Muscle layer of colon (tissue), 2 donors: Measurements from ENCODE around the gene NOS3.
"Not testable (repeated sequence)": the region's sequence is repeated elsewhere in the genome, so short reads cannot be mapped to it uniquely, and the experiment has no call there.

Experiments
- H3K27ac ChIP-seq: one replicate; pipeline ENCODE4 v1.7.0; 2013; ENCODE audit warnings: low read depth, mild to moderate bottlenecking, low read length, moderate library complexity
- H3K27me3 ChIP-seq, 2 donors: one replicate each; pipeline ENCODE4 v1.7.0; 2013; ENCODE audit warnings: low read length in 2 of 2, mild to moderate bottlenecking in 2 of 2; ENCODE audit not compliant: insufficient read depth in 2 of 2, control insufficient read depth in 1 of 2
- H3K36me3 ChIP-seq: one replicate; pipeline ENCODE4 v1.7.0; 2013; ENCODE audit warnings: mild to moderate bottlenecking, low read length; ENCODE audit not compliant: insufficient read depth
- H3K4me1 ChIP-seq: one replicate; pipeline ENCODE4 v1.7.0; 2013; ENCODE audit warnings: mild to moderate bottlenecking, low read length; ENCODE audit not compliant: insufficient read depth
- H3K4me3 ChIP-seq, 2 donors: one replicate each; pipeline ENCODE4 v1.7.0; 2013; ENCODE audit warnings: low read length in 2 of 2, low read depth in 1 of 2, mild to moderate bottlenecking in 1 of 2, moderate library complexity in 1 of 2
- H3K9ac ChIP-seq: one replicate; pipeline ENCODE4 v1.7.0; 2013; ENCODE audit warnings: low read length
- H3K9me3 ChIP-seq: one replicate; pipeline ENCODE4 v1.7.0; 2013; ENCODE audit warnings: mild to moderate bottlenecking, low read length
- donor health status: abdominal sarcoma.
- donor health status: Adenocarcinoma of cecum.

The NOS3 gene

DNA sequence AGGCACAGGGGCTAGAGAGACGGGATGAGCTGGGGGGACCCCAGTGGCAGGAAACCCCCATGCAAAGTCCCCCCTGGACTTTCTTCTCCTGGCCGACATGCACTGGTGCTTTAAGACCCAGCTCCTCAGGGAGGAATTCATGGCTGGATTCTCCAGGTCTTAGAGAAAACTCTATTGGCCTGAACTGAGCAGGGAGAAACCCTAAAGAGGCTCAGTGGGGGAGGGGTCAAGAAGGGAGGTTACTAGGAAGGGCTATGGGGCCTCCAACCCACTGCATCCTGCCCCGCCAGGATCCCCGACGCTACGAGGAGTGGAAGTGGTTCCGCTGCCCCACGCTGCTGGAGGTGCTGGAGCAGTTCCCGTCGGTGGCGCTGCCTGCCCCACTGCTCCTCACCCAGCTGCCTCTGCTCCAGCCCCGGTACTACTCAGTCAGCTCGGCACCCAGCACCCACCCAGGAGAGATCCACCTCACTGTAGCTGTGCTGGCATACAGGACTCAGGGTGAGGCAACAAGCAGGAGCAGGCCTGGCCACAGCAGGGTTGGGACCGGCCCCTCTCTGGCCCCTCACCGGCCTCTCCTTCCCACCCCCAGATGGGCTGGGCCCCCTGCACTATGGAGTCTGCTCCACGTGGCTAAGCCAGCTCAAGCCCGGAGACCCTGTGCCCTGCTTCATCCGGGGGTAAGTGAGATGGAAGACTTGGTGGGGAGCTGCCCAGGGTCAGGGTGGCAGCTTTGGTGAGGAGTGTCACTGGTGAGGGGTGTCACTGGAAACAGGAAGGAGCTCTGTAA is 19.7 kb downstream of the NOS3 start:
- Histone ChIP-seq H3K27me3 (peaks cover 18 to 45% of the 10 kb centered on the region in 2 donors), H3K27ac (no peak overlapping the region), H3K9ac (no peak overlapping the region), H3K4me1 (no peaks in the 10 kb centered on the region), H3K36me3 (no peaks in the 10 kb centered on the region), H3K4me3 (no peak overlapping the region), H3K9me3 (no peaks in the 10 kb centered on the region)

DNA sequence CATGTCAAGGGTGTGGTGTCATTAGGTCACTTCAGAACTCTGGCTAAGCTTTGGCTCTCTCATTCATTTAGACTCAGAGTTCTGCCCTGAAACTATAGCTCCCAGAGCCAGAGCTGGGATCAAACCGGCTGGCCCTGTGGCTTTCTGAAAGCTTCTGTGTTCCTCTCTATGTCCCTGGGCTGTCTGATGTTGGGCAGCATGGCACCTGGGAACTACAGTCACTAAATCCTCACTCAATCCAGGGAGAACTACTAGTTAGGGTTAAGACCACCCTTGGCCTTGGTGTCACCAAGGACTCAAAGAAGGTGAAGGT is 20.2 kb downstream of the NOS3 start:
- H3K27me3 ChIP-seq: peaks cover 18 to 50% of the 10 kb centered on the region in 2 donors
- no peak overlapping the region for H3K4me3 ChIP-seq
- no peak overlapping the region for H3K27ac ChIP-seq

DNA sequence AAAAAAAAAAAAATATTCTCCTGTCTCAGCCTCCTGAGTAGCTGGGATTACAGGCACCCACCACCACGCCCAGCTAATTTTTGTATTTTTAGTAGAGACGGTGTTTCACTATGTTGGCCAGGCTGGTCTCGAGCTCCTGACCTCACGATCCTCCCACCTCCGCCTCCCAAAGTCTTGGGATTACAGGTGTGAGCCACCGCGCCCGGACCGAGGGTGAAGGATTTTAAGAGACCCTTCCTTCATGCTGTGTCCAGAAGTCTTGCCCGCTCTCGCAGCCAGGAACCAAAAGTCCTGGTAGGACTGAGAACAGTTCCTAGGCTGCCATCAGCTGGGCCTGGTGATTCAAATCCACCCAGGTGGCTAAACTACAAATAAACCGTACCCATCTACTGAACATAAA is 20.8 kb downstream of the NOS3 start:
- not testable (repeated sequence) for H3K27ac ChIP-seq, H3K9me3 ChIP-seq, H3K9ac ChIP-seq, H3K4me3 ChIP-seq, H3K36me3 ChIP-seq, H3K4me1 ChIP-seq
- H3K27me3 ChIP-seq: peaks cover 18 to 56% of the 10 kb centered on the region in 2 donors

More for the DNA sequence above, 20.2 kb downstream of the NOS3 start:
- no peak overlapping the region for H3K9ac ChIP-seq
- H3K4me1 ChIP-seq: no peaks in the 10 kb centered on the region
- no peaks in the 10 kb centered on the region for H3K9me3 ChIP-seq
- no peaks in the 10 kb centered on the region for H3K36me3 ChIP-seq

DNA sequence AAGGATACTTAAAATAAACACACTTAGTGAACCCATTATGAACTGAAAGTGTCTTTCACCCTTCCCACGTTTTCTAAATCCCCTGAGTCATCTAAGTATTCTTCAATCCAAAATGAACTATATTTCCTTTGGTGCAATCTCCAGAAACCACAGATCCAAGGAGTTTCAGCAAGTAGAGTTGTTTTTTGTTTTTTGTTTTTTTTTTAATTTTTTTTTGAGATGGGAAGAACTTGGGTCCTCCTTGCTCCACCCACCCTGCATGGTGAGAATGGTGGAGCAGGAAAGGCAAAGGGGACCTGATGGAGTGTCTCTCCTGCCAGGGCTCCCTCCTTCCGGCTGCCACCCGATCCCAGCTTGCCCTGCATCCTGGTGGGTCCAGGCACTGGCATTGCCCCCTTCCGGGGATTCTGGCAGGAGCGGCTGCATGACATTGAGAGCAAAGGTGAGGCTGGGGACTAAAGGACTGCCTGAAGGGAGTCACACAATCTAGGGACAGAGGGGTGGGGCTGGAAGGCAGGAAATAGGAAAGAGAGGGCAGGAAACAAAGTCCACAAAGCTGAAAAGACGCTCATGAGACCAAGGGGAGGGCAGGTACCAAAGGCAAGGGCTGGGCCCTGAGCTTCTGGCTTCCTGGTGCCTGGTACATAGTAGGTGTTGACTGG is 21.3 kb downstream of the NOS3 start:
- H3K9ac ChIP-seq: no peak overlapping the region
- H3K4me3 ChIP-seq: no peak overlapping the region
- no peaks in the 10 kb centered on the region for H3K4me1 ChIP-seq
- no peaks in the 10 kb centered on the region for H3K9me3 ChIP-seq
- H3K36me3 ChIP-seq: no peaks in the 10 kb centered on the region
- H3K27ac ChIP-seq: no peak overlapping the region
- H3K27me3 ChIP-seq: peaks cover 20 to 61% of the 10 kb centered on the region in 2 donors

DNA sequence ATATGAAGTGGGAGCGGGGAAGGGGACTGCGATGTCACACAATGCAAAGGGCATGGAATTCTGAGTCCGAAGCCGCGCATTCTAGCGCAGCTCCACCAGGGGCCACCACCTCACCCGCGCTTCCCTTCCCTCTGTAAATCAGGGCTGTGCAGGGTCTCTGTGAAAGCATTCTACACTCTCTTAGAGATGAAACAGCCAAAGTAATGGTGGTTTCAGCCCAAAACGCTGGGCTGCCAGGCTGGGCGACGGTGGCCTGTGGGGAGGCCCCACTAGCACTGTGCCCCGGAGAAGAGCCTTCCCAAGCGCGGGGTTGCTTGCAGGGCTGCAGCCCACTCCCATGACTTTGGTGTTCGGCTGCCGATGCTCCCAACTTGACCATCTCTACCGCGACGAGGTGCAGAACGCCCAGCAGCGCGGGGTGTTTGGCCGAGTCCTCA is 22.1 kb downstream of the NOS3 start:
- Histone ChIP-seq H3K27me3 (peaks cover 28 to 67% of the 10 kb centered on the region in 2 donors), H3K27ac (no peak overlapping the region), H3K4me3 (no peak overlapping the region), H3K9me3 (no peaks in the 10 kb centered on the region), H3K9ac (no peak overlapping the region), H3K36me3 (no peaks in the 10 kb centered on the region), H3K4me1 (peaks cover 6% of the 10 kb centered on the region)

DNA sequence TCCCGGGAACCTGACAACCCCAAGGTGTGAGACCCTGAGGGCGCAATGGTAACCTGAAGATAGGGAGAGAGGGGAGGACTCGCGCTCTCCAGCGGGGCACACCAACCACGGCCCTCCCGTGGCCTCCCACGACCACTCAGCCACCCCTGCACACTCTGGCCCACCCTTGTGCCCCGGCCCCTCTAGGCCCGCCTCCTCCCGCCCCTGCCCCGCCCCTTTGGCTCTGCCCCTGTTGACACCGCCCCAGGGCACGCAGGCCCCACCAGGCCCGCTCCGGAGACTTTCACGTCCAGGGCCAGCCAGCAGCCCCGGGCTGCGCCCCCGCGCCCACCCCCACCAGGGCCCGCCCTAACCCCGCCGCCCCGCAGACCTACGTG is 22.5 kb downstream of the NOS3 start:
- no peaks in the 10 kb centered on the region for H3K9me3 ChIP-seq
- peaks cover 11% of the 10 kb centered on the region for H3K4me1 ChIP-seq
- H3K27me3 ChIP-seq: peaks cover 30 to 69% of the 10 kb centered on the region in 2 donors
- no peak overlapping the region for H3K27ac ChIP-seq
- no peak overlapping the region for H3K4me3 ChIP-seq
- no peak overlapping the region for H3K9ac ChIP-seq
- H3K36me3 ChIP-seq: no peaks in the 10 kb centered on the region

DNA sequence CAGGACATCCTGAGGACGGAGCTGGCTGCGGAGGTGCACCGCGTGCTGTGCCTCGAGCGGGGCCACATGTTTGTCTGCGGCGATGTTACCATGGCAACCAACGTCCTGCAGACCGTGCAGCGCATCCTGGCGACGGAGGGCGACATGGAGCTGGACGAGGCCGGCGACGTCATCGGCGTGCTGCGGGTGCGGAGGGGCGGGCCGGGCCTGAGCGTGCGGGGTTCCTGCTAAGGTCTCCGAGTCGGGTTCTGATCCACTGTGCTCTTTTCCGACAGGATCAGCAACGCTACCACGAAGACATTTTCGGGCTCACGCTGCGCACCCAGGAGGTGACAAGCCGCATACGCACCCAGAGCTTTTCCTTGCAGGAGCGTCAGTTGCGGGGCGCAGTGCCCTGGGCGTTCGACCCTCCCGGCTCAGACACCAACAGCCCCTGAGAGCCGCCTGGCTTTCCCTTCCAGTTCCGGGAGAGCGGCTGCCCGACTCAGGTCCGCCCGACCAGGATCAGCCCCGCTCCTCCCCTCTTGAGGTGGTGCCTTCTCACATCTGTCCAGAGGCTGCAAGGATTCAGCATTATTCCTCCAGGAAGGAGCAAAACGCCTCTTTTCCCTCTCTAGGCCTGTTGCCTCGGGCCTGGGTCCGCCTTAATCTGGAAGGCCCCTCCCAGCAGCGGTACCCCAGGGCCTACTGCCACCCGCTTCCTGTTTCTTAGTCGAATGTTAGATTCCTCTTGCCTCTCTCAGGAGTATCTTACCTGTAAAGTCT is 23.1 kb downstream of the NOS3 start:
- Histone ChIP-seq H3K36me3 (no peaks in the 10 kb centered on the region), H3K9me3 (no peaks in the 10 kb centered on the region), H3K4me3 (peak overlapping the region in 1 of 2 donors; percentile 50), H3K4me1 (peaks cover 13% of the 10 kb centered on the region), H3K9ac (no peak overlapping the region), H3K27ac (no peak overlapping the region), H3K27me3 (peaks cover 30 to 66% of the 10 kb centered on the region in 2 donors)

DNA sequence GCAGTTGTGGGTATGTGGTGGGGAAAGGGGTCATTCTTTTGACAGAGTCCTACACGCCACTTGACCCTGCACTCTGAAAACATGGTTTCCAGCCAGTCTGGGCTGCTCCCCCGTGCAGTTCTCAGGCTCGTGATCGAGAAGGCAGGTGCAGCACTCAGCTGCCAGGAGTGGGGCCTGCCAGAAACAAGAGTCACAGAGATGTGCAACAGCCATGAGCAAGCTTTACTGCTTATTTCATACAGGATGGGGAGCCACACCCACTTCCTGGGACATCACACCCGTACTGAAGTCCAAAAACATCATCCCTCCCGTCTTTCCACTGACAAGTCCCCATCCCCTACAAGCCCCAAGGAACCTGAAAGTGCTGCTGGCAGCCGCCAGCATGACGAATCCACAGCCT is 24.1 kb downstream of the NOS3 start:
- H3K4me1 ChIP-seq: peaks cover 13% of the 10 kb centered on the region
- peaks cover 30 to 69% of the 10 kb centered on the region in 2 donors for H3K27me3 ChIP-seq
- no peak overlapping the region for H3K4me3 ChIP-seq
- H3K9ac ChIP-seq: no peak overlapping the region
- no peak overlapping the region for H3K27ac ChIP-seq
- no peaks in the 10 kb centered on the region for H3K9me3 ChIP-seq
- no peaks in the 10 kb centered on the region for H3K36me3 ChIP-seq

DNA sequence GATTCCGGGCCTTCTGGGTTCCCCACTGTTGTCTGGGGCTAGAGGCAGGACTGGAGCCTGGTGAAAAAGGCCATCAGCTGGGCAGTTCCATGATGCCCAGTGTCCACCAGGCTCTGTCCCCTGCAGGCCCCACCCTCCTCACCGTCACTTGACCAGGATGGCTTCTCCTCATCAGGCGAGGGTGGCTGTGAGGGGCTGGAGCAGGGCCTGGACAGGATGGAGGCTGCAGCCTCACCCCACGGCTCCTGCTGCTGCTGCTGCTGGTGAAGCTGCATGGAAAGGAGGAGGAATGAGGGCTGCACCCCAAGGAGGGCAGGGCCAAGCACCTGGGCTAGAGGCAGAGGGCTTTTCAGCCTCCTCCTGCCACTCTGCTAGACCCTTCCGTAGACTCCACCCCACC is 25.1 kb downstream of the NOS3 start:
- H3K4me1 ChIP-seq: peaks cover 13% of the 10 kb centered on the region
- H3K27ac ChIP-seq: no peak overlapping the region
- H3K9me3 ChIP-seq: no peaks in the 10 kb centered on the region
- H3K27me3 ChIP-seq: peaks cover 30 to 67% of the 10 kb centered on the region in 2 donors
- H3K4me3 ChIP-seq: no peak overlapping the region
- no peaks in the 10 kb centered on the region for H3K36me3 ChIP-seq
- no peak overlapping the region for H3K9ac ChIP-seq

DNA sequence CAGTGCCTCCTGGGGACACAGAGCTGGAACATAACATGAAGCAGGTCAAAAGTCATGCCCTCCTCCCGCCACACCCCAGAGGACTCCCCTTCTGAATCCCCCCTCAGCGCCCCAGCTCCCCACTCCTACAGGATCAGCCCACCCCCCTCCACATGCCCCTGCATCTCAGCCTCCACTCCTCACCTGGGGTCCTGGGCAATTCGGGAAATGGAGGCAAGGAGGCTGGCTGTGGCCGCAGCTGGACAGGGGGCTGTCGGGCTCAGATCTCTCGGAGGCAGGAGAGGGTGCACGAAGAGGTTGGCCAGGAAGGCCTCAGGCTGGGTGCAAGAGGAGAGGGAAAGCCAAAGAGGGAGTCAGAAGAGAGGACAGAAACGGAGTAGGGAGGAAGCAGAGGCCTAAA is 25.7 kb downstream of the NOS3 start:
- Histone ChIP-seq H3K4me1 (peaks cover 13% of the 10 kb centered on the region), H3K36me3 (no peaks in the 10 kb centered on the region), H3K27ac (no peak overlapping the region), H3K9ac (no peak overlapping the region), H3K4me3 (no peak overlapping the region), H3K9me3 (no peaks in the 10 kb centered on the region), H3K27me3 (peaks cover 30 to 69% of the 10 kb centered on the region in 2 donors)

DNA sequence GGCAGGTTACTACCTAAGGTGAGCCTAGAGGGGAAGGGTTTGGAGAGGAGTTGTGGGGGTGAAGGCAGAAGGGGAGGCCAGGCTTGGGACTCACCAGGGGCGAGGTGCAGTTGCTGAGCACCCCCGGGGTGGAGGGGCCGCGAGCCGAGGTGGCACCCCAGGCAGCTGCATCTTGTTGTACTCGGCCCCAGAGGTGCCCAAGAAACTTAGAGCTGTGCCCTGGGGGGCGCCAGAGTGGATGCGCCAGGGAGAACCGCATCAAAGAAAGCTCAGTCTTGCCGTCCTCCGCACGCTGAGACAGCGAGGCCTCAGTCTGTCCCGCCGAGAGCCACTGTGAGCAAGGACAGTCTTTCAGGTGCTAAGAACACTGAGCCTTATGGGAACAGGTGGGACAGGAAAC is 26.1 kb downstream of the NOS3 start:
- Histone ChIP-seq H3K4me1 (peaks cover 13% of the 10 kb centered on the region), H3K27me3 (peaks cover 30 to 69% of the 10 kb centered on the region in 2 donors), H3K27ac (no peak overlapping the region), H3K36me3 (no peaks in the 10 kb centered on the region), H3K9me3 (no peaks in the 10 kb centered on the region), H3K9ac (no peak overlapping the region), H3K4me3 (no peak overlapping the region)
